Liver (tissue), 9 donors: ENCODE data around the gene PFKFB3. TPM values are rescaled to one million over a fixed set of nuclear protein-coding genes. Genes with fewer than 3 reads are reported as not detected.
A peak's percentile ranks its signal among the peaks of the same experiment; 100 is the strongest.

Source experiments
- DNase-seq: peaks from one replicate; pipeline ENCODE4 v3.0.0-alpha.2; 2017; ENCODE audit warnings: low spot score
- H3K27ac ChIP-seq, 2 donors: one replicate each; pipeline ENCODE4 v1.7.0; 2013; ENCODE audit warnings: inconsistent platforms in 2 of 2, low read length in 2 of 2, control low read depth in 1 of 2, low read depth in 1 of 2, mild to moderate bottlenecking in 1 of 2
- H3K27me3 ChIP-seq, 4 donors: one replicate each; pipeline versions ENCODE4 v1.6.1 to v1.7.0; 2013; ENCODE audit warnings: low read length in 3 of 4, inconsistent platforms in 1 of 4, mild to moderate bottlenecking in 1 of 4, moderate library complexity in 1 of 4; ENCODE audit not compliant: control insufficient read depth in 4 of 4, insufficient read depth in 4 of 4
- H3K36me3 ChIP-seq, 4 donors: one replicate each; pipeline versions ENCODE4 v1.6.1 to v1.7.0; 2013; ENCODE audit warnings: low read length in 3 of 4, mild to moderate bottlenecking in 3 of 4, low read depth in 1 of 4, moderate library complexity in 1 of 4; ENCODE audit not compliant: control insufficient read depth in 4 of 4, insufficient read depth in 3 of 4
- H3K4me1 ChIP-seq, 4 donors: one replicate each; pipeline versions ENCODE4 v1.6.1 to v1.7.0; 2013; ENCODE audit warnings: low read length in 3 of 4, mild to moderate bottlenecking in 3 of 4, moderate library complexity in 1 of 4; ENCODE audit not compliant: control insufficient read depth in 4 of 4, insufficient read depth in 4 of 4
- H3K4me3 ChIP-seq, 3 donors: one replicate each; pipeline versions ENCODE4 v1.6.1 to v1.7.0; 2013; ENCODE audit warnings: low read length in 3 of 3, control low read depth in 1 of 3, low read depth in 1 of 3, mild to moderate bottlenecking in 1 of 3
- H3K9ac ChIP-seq, 2 donors: one replicate each; pipeline ENCODE4 v1.7.0; 2013; ENCODE audit warnings: low read length in 2 of 2, mild to moderate bottlenecking in 2 of 2, moderate library complexity in 2 of 2, control low read depth in 1 of 2, low read depth in 1 of 2
- H3K9me3 ChIP-seq, 4 donors: one replicate each; pipeline versions ENCODE4 v1.6.1 to v1.7.0; 2013; ENCODE audit warnings: low read length in 3 of 4; ENCODE audit not compliant: control insufficient read depth in 4 of 4
- ATF3 ChIP-seq: IDR thresholded peaks from 2 replicates; pipeline ENCODE4 v1.6.1; 2016; ENCODE audit warnings: antibody characterized with exemption
- CTCF ChIP-seq: fragments of 150-350 bp; IDR thresholded peaks from 2 replicates; pipeline ENCODE4 v1.5.1; 2017; ENCODE audit warnings: improper control_type of control experiment, low read depth, low read length; ENCODE audit not compliant: missing input control
- FOXA1 ChIP-seq: IDR thresholded peaks from 2 replicates; pipeline ENCODE4 v1.6.1; 2016; ENCODE audit warnings: antibody characterized with exemption
- GABPA ChIP-seq, 2 donors: IDR thresholded peaks in 1 of 2; conservative IDR thresholded peaks in 1 of 2; 2 replicates each; pipeline ENCODE4 v1.6.1; 2016; ENCODE audit warnings: antibody characterized with exemption in 2 of 2, mild to moderate bottlenecking in 1 of 2, moderate library complexity in 1 of 2
- HNF4A ChIP-seq, 2 donors: conservative IDR thresholded peaks; 2 replicates each; pipeline ENCODE4 v1.6.1; 2016; ENCODE audit warnings: antibody characterized with exemption in 2 of 2, mild to moderate bottlenecking in 2 of 2
- HNF4G ChIP-seq: IDR thresholded peaks from 2 replicates; pipeline ENCODE4 v1.6.1; 2016; ENCODE audit warnings: antibody characterized with exemption
- JUND ChIP-seq, 2 donors: IDR thresholded peaks; 2 replicates each; pipeline ENCODE4 v1.6.1; 2016; ENCODE audit warnings: antibody characterized with exemption in 2 of 2
- NR2F2 ChIP-seq: IDR thresholded peaks from 2 replicates; pipeline ENCODE4 v1.6.1; 2016; ENCODE audit warnings: antibody characterized with exemption
- RAD21 ChIP-seq, 2 donors: IDR thresholded peaks; 2 replicates each; pipeline ENCODE4 v1.6.1; 2016; ENCODE audit warnings: antibody characterized with exemption in 2 of 2, mild to moderate bottlenecking in 2 of 2
- REST ChIP-seq: IDR thresholded peaks from 2 replicates; pipeline ENCODE4 v1.6.1; 2016; ENCODE audit warnings: antibody characterized with exemption, mild to moderate bottlenecking
- RXRA ChIP-seq, 2 donors: IDR thresholded peaks; 2 replicates each; pipeline ENCODE4 v1.6.1; 2017 to 2018; ENCODE audit warnings: antibody characterized with exemption in 2 of 2, mild to moderate bottlenecking in 1 of 2
- SP1 ChIP-seq: IDR thresholded peaks from 2 replicates; pipeline ENCODE4 v1.6.1; 2018; ENCODE audit warnings: antibody characterized with exemption, mild to moderate bottlenecking
- TAF1 ChIP-seq: conservative IDR thresholded peaks from 2 replicates; pipeline ENCODE4 v1.6.1; 2016; ENCODE audit warnings: antibody characterized with exemption, mild to moderate bottlenecking
- YY1 ChIP-seq: IDR thresholded peaks from 2 replicates; pipeline ENCODE4 v1.6.1; 2016; ENCODE audit warnings: antibody characterized with exemption, mild to moderate bottlenecking
- ZBTB33 ChIP-seq: IDR thresholded peaks from 2 replicates; pipeline ENCODE4 v1.6.1; 2016; ENCODE audit warnings: antibody characterized with exemption
- WGBS: extraction: QIAGEN DNeasy Blood & Tissue Kit; methylation state at CpG from one replicate; pipeline ENCODE4 v1.1.7; 2013; 5-methylcytosine and 5-hydroxymethylcytosine counted together
- polyA plus RNA-seq, 2 donors: library from polyadenylated mRNA; stranded (reverse) in 1 of 2; unstranded in 1 of 2; fragments of 200-250 nt in 1 of 2; fragments of >200 nt in 1 of 2; fragmentation: Nextera tagmentation in 1 of 2; extraction: Ambion mirVana in 1 of 2; gene quantifications; one replicate each; pipeline versions ENCODE4 v1.2.1 to v1.2.3, GENCODE V29; 2013 to 2015
- total RNA-seq, 2 donors: library from RNA; depleted of rRNA; stranded (reverse); fragments of >200 nt; gene quantifications; one replicate each; pipeline ENCODE4 v1.2.3, GENCODE V29; 2014
- donor health status: healthy.
- donor health status: healthy.
- donor health status: healthy.
- donor health status: healthy.
- donor health status: healthy.

PFKFB3 gene
- total and polyA plus RNA-seq, 4 donors: 1.6 to 9.1 (median 5.8) TPM

GRCh38 chr10:6269432-6269831 is 66.7 kb downstream of the PFKFB3 start:
- peak overlapping the region in 1 of 2 donors; percentile 18 for H3K9ac ChIP-seq
- no peaks in the 10 kb centered on the region for H3K27me3 ChIP-seq
- no peak overlapping the region for H3K27ac ChIP-seq
- no peak for DNase-seq
- 90% methylated on average over 2 of the region's 2 CpGs for WGBS
- H3K4me3 ChIP-seq: no peak overlapping the region
- no peaks in the 10 kb centered on the region for H3K36me3 ChIP-seq
- no peaks in the 10 kb centered on the region for H3K9me3 ChIP-seq
- peaks cover 0 to 14% (median 7%) of the 10 kb centered on the region in 4 donors for H3K4me1 ChIP-seq
- no peak for TF ChIP-seq REST
- TF ChIP-seq HNF4A (conservative IDR thresholded peaks at IDR 0.05): no peak
- TF ChIP-seq ATF3: no peak
- no peak for TF ChIP-seq FOXA1
- TF ChIP-seq YY1: no peak

GRCh38 chr10:6269953-6270867 is 67.5 kb downstream of the PFKFB3 start:
- H3K9me3 ChIP-seq: no peaks in the 10 kb centered on the region
- DNase-seq: no peak
- H3K4me3 ChIP-seq: no peak overlapping the region
- no peak overlapping the region for H3K27ac ChIP-seq
- TF ChIP-seq NR2F2: no peak
- TF ChIP-seq ATF3: no peak
- TF ChIP-seq CTCF: no peak
- TF ChIP-seq REST: no peak
- TF ChIP-seq JUND (IDR thresholded peaks at IDR 0.05): no peak
- TF ChIP-seq RAD21 (IDR thresholded peaks at IDR 0.05): no peak
- TF ChIP-seq GABPA (IDR thresholded peaks at IDR 0.05 in 1 of 2, conservative IDR thresholded peaks at IDR 0.05 in 1 of 2): no peak
- TF ChIP-seq TAF1: no peak
- TF ChIP-seq RXRA (IDR thresholded peaks at IDR 0.05): no peak
- no peak for TF ChIP-seq SP1
- TF ChIP-seq ZBTB33: no peak
- no peak for TF ChIP-seq HNF4A (conservative IDR thresholded peaks at IDR 0.05)
- no peak for TF ChIP-seq HNF4G
- H3K4me1 ChIP-seq: peaks cover 0 to 15% (median 7%) of the 10 kb centered on the region in 4 donors
- no peaks in the 10 kb centered on the region for H3K36me3 ChIP-seq
- 87% methylated on average over 20 of the region's 20 CpGs for WGBS
- H3K9ac ChIP-seq: no peak overlapping the region
- H3K27me3 ChIP-seq: no peaks in the 10 kb centered on the region
